Tibial nerve (tissue), 4 donors: ENCODE data around the gene IFIT1B.
"Not testable (repeated sequence)": the region's sequence is repeated elsewhere in the genome, so short reads cannot be mapped to it uniquely, and the experiment has no call there.

ENCODE experiments used
- CTCF ChIP-seq, 5 experiments: fragments of 200-600 bp in 3 of 5; fragments of 450-650 bp in 2 of 5; sonication (generic) in 3 of 5; IDR thresholded peaks; one replicate each; pipeline ENCODE4 v1.5.1; 2016 to 2019; ENCODE audit warnings: antibody characterized with exemption in 5 of 5, mild to moderate bottlenecking in 3 of 5, moderate library complexity in 2 of 5
- EP300 ChIP-seq, 2 donors: sonication (generic); formaldehyde crosslinking; IDR thresholded peaks; one replicate each; pipeline ENCODE4 v1.6.1; 2017; ENCODE audit warnings: antibody characterized with exemption in 2 of 2, mild to moderate bottlenecking in 1 of 2
- POLR2A ChIP-seq, 2 donors: fragments of 450-650 bp; IDR thresholded peaks; one replicate each; pipeline ENCODE4 v1.6.1; 2017; ENCODE audit warnings: antibody characterized with exemption in 2 of 2, mild to moderate bottlenecking in 2 of 2, moderate library complexity in 2 of 2

GRCh38 chr10:89330014-89330413 lies 47.8 kb upstream of the IFIT1B start:
- not testable (repeated sequence) for TF ChIP-seq POLR2A, CTCF, EP300 (IDR thresholded peaks at IDR 0.05)
